A549 (cell line): ENCODE results near the gene ANGPTL3.

Source experiments
- CBX8 ChIP-seq: fragments of 200-600 bp; sonication (generic); IDR thresholded peaks from 2 replicates; pipeline ENCODE4 v1.6.1; 2016
- CTCF ChIP-seq: fragments of >200 bp; sonication (Bioruptor Twin); formaldehyde crosslinking; IDR thresholded peaks from 3 replicates; pipeline ENCODE4 v1.5.1; 2016
- ESRRA ChIP-seq: fragments of 150-350 bp; IDR thresholded peaks from 2 replicates; pipeline ENCODE4 v1.6.1; 2014; ENCODE audit warnings: mild to moderate bottlenecking, low read length, borderline replicate concordance
- GATA3 ChIP-seq: IDR thresholded peaks from 2 replicates; pipeline ENCODE4 v1.6.1; 2012; ENCODE audit warnings: borderline replicate concordance
- HDAC2 ChIP-seq: fragments of 200-600 bp; sonication (generic); IDR thresholded peaks from 2 replicates; pipeline ENCODE4 v1.6.1; 2016
- JUN ChIP-seq, 2 experiments: fragments of >200 bp; sonication (Bioruptor Twin); formaldehyde crosslinking; IDR thresholded peaks; 2 replicates in 1 of 2; 3 replicates in 1 of 2; pipeline ENCODE4 v1.6.1; 2016 to 2017
- MAX ChIP-seq: IDR thresholded peaks from 2 replicates; pipeline ENCODE4 v1.6.1; 2012
- MAZ ChIP-seq: fragments of 150-350 bp; IDR thresholded peaks from 2 replicates; pipeline ENCODE4 v1.6.1; 2014; ENCODE audit warnings: antibody characterized with exemption, low read depth, low read length, borderline replicate concordance
- NR3C1 ChIP-seq: fragments of >200 bp; sonication (Bioruptor Twin); formaldehyde crosslinking; IDR thresholded peaks from 3 replicates; pipeline ENCODE4 v1.6.1; 2017
- PBX3 ChIP-seq: IDR thresholded peaks from 2 replicates; pipeline ENCODE4 v1.6.1; 2012
- POLR2A ChIP-seq: IDR thresholded peaks from 2 replicates; pipeline ENCODE4 v1.6.1; 2012; ENCODE audit warnings: mild to moderate bottlenecking, low read length
- RAD21 ChIP-seq, 2 experiments: fragments of >200 bp in 1 of 2; sonication (Bioruptor Twin) in 1 of 2; formaldehyde crosslinking in 1 of 2; IDR thresholded peaks in 1 of 2; conservative IDR thresholded peaks in 1 of 2; 2 replicates in 1 of 2; 3 replicates in 1 of 2; pipeline ENCODE4 v1.6.1; 2012 to 2018; ENCODE audit warnings: inconsistent platforms in 1 of 2
- REST ChIP-seq: fragments of 200-600 bp; sonication (generic); IDR thresholded peaks from 2 replicates; pipeline ENCODE4 v1.6.1; 2016; ENCODE audit warnings: antibody characterized with exemption, mild to moderate bottlenecking, moderate library complexity
- RFX5 ChIP-seq: fragments of 450-650 bp; IDR thresholded peaks from 2 replicates; pipeline ENCODE4 v1.7.1; 2014; ENCODE audit warnings: antibody characterized with exemption, mild to moderate bottlenecking, moderate library complexity

GRCh38 chr1:62595647-62596046 lies 1.7 kb upstream of the ANGPTL3 start:
- TF ChIP-seq CTCF (no peak), POLR2A (no peak), REST (no peak), NR3C1 (no peak), GATA3 (no peak), RFX5 (no peak), HDAC2 (no peak), PBX3 (no peak), MAZ (no peak), MAX (no peak), RAD21 (conservative IDR thresholded peaks at IDR 0.05 in 1 of 2, IDR thresholded peaks at IDR 0.05 in 1 of 2) (no peak), ESRRA (no peak), JUN (IDR thresholded peaks at IDR 0.05) (no peak), CBX8 (no peak)
